Stimulated activated CD4-positive, alpha-beta T cell treated with anti-CD3 and anti-CD28 coated beads, TNF-alpha, amount 100 ng/mL, for 48 hours (primary cell): ENCODE measurements around the gene CEP112.
A peak's percentile ranks its signal among the peaks of the same experiment; 100 is the strongest.
"Not testable (repeated sequence)": the region's sequence is repeated elsewhere in the genome, so short reads cannot be mapped to it uniquely, and the experiment has no call there.

Experiments used
- DNase-seq, 3 donors: peaks; one replicate each; pipeline ENCODE4 v3.0.0-alpha.2; 2020; ENCODE audit warnings: low read depth in 3 of 3

The CEP112 gene

GRCh38 chr17:65785109-65785508, 406.8 kb downstream of the CEP112 start:
- DNase-seq, result no peak

DNA sequence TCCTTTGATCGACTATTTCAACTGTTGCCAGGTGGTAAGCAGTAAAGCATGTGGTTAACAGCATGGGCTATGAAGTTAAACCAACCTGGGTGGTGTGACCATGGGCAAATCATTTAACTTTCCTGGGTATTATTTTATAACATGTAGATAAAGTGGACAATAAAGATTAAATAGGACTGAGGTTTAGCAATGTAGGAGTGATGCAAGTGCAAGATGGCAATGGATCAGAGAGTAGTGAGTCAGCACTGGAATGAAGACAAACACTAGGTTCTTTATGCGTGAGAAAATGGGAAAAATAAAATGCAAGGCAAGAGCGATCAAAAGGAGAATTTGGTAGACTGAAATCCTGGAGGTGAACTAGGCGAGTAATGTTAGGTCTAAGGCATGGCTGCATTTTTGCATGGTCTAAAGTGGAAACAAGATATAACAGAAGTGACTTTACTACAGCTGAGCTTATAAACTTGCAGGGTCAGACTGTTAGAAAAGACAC, 408.0 kb downstream of the CEP112 start:
- no peak for DNase-seq

- DNase-seq, result not testable (repeated sequence)
Observed at GRCh38 chr17:65782104-65782706, 409.7 kb downstream of the CEP112 start.

GRCh38 chr17:65780111-65780510, 411.8 kb downstream of the CEP112 start:
- no peak for DNase-seq

DNA sequence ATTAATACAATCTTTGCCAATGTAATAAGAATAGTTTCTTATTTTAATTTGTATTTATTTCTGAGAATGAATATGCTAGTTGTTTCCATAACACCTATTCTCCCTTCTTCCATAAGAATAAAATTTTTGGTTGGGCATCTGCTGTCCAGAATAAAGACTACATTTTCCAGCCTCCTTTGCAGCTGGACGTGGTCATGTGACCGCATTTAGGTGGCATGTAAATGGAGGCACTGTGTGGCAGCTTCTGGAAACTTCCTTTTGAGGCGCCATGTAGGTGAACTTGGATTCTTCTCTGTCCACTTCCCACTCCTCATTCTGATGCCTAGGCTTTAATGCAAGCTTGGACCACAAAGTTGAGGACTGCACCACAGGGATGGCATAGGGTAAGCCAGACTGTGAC, 415.0 kb downstream of the CEP112 start:
- no peak for DNase-seq

- DNase-seq, result no peak
Observed at GRCh38 chr17:65774787-65775186, 417.1 kb downstream of the CEP112 start.

GRCh38 chr17:65772989-65773388, 418.9 kb downstream of the CEP112 start:
- no peak for DNase-seq

DNA sequence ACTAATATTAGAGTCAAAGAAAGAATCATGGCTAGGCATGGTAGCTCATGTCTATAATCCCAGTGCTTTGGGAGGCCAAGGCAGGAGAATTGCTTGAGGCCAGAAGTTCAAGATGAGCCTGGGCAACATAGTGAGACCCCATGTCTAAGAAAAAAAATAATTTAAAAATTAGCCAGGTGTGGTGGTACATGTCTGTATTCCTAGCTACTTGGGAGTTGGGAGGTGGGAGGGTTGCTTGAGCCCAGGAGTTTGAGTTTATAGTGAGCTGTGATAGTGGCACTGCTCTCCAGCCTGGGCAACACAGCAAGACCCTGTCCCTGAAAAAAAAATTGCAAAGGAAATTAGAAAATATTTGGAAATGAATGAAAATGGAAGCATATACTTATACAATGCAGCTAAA, 420.2 kb downstream of the CEP112 start:
- DNase-seq, result no peak

DNA sequence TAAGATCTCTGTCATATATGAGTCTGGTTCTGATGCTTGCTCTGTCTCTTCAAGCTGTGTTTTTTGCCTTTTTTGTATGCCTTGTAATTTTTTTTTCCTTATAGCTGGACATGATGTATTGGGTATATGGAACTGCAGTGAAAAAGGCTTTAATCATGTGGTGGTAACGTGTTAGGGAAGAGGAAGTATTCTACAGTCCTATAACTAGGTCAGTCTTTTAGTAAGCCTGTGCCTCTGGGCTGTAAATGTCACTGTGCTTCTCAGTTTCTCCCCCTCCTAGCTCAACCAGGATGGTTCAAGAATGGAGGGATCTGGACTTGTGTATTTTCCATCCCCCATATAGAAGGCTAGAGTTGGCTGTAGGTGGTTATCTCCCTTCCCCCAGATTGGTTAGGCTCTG, 428.1 kb downstream of the CEP112 start:
- DNase-seq, result no peak

DNA sequence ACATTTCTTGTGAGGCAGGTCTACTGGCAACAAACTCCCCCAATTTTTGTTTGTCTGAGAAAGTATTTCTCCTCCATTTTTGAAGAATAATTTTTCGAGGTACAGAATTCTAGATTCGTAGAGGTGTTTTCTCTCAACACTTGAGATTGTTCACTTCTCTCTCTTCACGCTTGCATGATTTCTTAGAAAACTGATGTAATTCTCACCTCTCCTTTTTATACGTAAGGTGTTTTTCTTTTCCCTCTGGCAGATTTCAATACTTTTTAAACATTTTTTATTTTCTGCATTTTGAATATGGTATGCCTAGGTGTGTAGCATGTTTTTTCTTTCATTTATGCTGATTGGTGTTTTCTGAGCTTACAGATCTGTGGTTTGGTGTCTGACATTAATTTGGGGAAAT, 429.0 kb downstream of the CEP112 start:
- no peak for DNase-seq

DNA sequence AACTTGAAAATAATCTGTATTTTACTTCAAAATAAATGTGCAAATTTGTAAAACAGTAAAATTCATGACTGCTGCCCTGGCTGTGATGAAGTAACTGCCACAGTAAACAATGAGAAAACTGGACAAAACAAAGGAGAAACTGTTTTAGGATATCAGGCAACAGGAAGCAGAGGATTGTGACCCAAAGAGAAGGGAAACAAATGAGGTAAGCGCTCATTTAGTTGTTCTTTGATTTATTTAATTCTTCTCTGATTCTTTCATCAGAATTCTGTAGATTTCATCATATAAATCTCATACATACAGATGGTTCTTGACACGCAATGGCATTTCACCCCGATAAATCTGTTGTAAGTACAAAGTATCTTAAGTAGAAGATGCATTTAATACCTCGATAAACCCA, 432.4 kb downstream of the CEP112 start:
- no peak for DNase-seq

DNA sequence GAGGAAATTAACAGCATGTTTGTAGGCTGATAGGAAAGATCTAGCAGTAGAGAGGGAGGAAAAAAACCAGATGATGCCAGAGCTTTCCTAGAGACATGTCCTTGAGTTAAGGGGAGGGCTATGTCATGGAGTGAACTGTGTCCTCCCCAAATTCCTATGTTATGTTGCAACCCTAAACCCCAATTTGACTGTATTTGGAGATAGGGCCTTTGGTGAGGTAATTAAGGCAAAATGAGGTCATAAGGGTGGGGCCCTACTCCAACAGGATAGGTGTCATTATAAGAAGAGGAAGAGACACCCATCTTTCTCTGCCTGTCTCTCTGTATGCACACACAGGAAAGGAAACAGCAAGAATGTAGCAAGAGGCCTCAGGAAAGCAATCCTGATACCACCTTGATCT, 435.2 kb downstream of the CEP112 start:
- no peak for DNase-seq

DNA sequence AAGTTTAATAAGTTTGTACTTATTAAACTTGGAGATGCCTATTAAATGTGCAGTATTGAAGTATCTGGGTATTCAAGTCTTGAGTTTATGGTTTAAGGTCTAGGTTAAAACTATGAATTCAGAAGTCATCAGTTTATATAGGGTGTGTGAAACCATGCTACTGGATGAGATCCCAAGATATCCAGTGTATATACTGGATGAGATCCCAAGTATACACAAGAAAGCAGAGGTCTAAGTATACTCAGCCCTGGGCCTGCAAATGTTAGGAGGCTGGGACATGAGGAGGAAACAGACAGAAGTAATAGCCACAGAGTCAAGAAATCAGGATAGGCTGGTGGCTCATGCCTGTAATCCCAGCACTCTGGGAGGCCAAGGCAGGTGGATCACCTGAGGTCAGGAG, 436.1 kb downstream of the CEP112 start:
- no peak for DNase-seq

GRCh38 chr17:65754630-65755029, 437.3 kb downstream of the CEP112 start:
- DNase-seq, result no peak

DNA sequence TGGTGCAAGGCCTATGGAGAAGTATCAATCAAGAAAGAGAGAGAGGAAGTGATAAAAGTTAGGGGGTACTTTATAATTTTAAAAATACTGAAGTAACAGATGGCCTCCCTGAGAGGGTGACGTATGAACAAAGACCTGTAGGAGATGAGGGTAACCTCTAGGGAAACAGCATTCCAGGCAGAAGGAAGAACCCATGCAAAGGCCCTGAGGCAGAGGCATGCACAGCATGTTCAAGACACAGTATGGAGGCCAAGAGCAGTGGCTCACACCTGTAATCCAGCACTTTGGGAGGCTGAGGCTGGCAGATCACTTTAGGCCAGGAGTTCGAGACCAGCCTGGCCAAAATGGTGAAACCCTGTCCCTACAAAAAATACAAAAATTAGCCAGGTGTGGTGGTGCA, 437.9 kb downstream of the CEP112 start:
- no peak for DNase-seq

GRCh38 chr17:65753348-65753747, 438.6 kb downstream of the CEP112 start:
- DNase-seq, result no peak

DNA sequence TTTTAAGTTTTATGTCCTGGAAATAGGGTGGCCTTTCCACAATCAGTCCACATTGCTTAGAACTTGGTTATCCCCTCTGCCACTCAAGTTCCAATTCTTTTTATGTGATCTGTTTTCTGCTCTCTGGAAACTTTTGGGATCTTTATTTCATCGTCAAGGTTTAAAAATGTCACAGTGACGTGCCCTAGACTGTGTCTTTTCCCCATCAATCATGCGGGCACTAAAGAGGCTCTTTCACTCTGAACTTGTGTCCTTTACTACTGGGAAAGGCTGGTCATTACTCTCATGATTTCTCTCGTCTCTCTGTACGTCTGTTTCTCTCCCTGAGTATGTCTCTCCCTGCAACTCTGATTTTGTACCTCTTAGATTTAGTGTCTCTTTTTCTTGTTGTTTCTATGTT, 440.7 kb downstream of the CEP112 start:
- DNase-seq, result no peak

GRCh38 chr17:65750631-65751115, 441.3 kb downstream of the CEP112 start:
- peak in 1 of 3 donors; percentile 4 for DNase-seq

DNA sequence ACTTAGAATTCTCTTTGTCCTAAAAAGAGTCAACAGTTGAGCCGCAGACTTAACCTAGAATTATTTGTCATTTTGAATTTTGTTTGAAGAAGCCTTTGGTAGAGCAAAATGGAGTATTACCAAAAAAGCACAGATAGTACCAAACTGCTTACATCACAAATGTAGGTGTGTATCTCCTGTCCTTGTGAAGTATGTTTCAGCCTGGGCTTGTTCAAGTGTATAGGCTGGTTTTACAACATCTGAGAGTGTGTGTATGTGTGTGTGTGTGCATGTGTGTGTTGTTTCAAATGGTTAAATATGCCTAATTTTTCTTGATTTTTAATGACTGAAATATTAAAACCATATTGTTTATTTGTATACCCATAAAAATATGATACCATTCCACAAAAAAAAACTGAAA, 441.8 kb downstream of the CEP112 start:
- DNase-seq, result no peak

- no peak for DNase-seq
Observed at GRCh38 chr17:65749479-65749878, 442.5 kb downstream of the CEP112 start.

DNA sequence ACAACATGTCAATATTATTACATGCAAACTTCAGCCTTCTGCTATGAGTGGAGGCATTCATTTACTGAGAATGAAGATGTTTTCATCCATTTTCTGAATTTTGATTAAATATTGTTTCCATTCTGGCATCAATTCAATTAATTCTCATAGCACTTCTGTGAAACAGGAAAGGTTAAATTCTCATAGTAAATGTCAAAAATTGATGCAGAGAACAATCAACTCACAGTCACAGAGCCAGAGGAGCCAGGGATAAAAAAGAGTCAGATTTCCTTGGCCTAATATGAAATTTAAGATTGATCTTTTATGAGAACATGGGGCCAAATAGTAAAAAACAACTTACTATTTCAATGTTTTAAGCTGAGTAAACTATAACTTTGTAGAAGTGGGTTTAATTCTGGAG, 446.7 kb downstream of the CEP112 start:
- DNase-seq, result no peak

DNA sequence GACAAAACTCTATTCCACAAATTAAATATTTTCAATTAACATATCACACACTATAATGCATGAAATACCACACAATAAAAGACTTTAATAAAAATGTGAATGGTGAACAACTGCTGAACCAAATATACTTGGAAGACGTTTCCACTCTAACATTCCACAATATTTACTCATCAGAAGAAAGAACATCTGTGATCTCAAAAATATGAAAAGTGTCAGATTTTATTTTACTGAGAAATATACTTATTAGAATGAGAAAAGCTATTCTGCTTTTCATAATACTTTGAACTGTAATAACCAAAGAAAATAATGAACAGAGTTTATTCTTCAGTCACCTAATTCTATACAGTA, 448.7 kb downstream of the CEP112 start:
- DNase-seq, result no peak

DNA sequence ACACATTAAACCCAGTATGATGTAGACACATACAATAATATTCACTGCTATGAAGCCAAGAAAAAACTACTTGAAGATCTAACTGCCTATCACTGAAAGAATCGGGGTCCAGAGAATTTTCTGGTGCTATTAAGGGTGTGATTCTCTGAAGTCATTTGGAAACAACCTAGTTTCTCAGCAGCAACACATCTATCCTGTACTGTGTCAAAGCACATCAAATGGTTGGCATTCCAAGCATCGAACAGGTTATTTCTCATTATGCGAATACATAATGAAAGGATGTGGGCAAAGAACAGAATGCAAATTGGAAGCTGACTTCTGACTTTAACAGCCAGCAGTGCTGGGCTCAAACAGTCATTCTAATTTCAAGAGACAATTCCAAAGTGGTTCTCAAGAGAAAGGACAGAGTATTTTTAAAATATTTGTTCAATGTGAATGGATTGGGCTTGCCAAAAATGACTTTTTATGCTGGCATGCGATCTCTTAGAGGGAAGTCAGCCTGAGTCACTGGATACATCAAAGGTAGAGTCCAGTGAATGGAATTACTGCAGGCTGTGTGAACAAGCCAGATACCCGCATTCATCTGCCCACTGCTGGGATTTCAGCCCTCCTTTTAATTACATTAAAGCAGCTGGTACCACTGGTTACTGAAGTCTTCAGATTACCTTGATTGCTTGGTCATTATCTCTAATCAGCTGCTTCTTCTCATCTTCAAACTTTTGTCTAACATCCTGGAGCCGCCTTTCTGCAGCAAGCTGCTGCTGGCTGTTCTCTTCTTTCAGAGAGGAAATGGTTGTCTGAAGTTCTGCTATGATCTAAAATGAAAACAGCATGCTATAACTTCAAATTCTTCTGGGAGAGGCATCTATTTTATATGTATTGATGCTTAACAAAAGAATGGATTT, 449.3 kb downstream of the CEP112 start:
- DNase-seq, result no peak
